ENCODE data around the gene ABI2.

ABI2 gene

DNA sequence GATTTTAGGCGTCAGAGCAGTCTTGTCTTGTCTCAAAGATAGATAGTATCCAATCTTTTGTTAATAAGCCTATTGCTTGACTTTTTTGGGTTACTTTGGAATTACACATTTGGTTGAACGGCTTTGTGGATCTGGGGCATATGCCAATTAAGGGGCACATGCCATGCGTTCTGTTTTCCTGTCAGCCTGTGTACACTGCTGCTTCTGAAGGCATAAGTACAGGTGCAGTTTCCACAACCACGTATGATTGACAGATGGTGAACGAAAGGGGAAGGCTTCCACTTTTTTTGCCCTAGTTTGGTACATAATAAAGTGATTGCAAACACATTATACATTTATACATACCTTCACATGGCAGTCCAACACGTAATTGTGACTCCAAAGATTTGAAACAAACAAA is 104.6 kb downstream of the ABI2 start:
- DNase-seq, result no peak

DNA sequence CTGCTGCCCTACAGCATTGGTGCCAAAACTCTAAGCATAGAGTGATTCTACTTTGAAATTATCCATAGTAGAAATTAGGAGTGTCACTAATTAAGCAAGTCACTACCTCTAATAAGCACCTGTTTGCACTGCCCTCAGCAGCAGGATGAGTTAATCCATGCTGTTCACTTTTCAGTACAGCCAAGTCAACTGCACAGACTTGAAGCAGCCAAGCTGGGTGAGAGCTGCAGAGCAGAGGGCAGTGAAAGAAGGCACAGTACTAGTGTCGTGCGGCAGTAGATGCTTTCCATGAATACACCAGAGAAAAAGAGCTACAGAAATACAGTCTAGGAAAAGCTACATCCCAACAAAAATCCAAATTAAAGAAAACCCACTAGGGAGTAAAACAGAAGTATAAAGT is 108.3 kb downstream of the ABI2 start:
- DNase-seq, result no peak

DNA sequence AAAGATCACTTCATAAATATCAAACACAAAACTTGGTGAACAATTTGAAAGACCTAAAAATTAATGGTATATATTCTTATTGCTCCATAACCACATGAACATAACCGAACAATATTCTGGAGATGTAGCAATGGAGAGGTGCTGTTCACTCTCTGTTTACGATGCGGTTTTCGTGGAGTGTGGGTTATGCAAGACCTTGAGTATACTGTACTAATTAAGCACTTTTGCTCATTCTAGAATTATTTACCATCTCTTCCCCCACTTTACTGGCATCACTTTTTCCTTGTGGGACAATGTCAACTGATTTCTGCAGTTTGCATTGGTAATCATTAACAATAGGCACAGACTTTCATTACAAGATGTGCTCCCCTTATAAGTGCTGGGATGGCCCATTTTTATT is 109.3 kb downstream of the ABI2 start:
- DNase-seq, result no peak

DNA sequence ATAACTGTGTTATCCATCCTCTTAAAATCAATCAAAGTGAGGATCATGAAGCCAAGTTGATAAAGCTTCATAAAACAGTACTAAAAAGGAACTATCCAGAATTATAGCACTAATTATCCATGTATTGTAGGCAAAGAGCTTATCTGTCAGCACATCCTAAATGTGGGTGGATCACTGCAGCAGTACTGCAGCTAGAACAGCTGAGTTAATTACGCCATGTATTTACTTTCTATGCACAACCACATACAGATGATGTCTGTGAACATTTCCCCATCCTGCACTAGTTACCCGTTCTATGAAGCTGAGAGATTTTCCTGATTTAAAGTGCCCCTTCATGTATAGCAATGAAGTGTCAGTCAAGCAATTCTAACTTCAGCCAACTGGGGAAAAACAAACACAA is 110.3 kb downstream of the ABI2 start:
- DNase-seq, result no peak

DNA sequence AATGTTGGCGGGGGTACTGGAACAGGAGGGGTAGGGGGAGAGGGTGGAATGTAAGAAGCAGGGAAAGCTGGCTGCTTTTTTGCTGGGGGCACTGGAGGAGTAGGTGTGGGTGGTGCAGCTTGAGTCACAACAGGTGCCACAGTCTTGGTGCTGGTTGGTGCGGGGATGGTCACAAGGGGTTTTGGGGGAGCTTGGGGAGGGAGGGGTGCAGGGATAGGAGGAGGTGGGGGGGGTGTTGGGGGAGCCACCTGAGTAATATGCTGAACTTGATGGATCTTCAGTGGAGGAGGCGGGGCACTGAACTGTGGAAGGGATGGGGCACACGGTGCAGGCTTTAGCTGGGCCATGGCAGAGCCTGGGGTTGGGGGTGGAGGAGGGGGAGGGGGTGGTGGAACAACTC is 112.5 kb downstream of the ABI2 start:
- DNase-seq, result no peak

DNA sequence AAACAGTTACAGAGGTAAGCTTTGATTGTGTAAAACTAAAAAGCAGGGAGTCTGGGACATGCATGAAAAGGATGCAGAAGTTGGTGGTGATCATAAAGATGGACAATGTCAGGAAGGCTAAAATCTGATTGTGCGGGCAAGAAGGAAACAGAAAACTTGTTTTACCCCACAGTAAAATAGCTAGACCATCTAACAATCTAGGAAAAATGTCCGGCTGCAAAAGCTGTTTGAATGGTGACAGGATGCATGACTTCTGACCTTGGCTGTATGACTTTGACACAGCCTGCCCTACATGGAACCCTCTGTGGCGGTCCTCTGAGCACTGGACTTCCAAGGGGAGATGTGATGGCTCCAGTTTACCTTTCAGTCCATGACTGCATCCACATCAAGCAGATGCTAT is 113.3 kb downstream of the ABI2 start:
- no peak for DNase-seq

DNA sequence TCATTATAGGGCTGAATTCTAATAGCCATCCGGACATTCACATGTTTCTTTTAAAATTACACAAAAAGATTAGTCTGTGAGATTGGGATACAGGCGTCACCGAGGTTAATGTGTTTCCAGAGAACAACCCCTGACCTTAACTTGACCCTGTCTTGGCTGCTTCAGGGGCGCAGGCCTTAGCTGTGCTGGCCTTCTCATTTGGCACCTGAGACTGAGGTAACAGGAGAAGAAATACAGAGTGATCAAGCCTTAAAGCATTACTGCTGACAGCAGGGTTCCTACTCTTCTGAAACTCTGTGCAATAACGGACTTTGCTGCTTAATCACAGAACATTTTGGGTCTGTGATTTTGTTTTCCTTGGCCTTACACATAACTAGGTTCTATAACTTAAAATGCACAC is 114.3 kb downstream of the ABI2 start:
- no peak for DNase-seq

DNA sequence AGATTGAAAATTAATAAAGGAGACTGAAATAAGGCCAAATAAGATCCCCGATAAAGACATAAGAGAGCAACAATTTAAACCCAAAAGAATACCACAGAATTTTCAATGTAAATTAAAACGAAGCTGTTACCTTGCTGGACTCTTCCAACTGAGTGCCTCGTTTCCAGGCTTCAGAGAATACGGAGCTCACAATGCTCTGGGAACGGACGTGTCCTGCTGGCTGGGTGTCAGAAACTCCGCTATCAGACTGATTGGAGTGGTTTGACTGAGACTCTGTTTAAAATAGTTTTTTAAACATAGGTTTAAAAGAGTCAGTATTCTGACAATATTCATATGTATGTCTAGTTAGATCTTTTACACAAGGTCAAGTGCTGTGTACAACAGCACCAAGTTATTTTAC is 116.5 kb downstream of the ABI2 start:
- no peak for DNase-seq

DNA sequence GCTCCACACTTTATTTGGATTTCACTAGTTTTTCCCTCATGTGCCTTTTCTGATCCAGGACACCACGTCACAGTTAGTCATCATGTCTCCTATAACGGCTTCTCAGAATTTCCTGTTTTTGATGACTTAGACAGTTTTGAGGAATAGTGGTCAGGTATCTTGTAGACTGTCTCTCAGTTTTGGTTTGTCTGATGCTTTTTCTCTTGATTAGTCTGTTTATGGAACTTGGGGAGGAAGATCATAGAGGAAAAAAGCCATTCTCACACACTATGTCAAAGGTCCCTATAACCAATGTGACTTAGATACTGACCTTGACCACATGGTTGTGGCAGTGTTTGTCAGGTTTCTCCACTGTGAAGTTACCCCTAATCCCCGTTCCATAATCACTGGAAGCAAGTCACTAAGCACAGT is 117.9 kb downstream of the ABI2 start:
- DNase-seq, result no peak

DNA sequence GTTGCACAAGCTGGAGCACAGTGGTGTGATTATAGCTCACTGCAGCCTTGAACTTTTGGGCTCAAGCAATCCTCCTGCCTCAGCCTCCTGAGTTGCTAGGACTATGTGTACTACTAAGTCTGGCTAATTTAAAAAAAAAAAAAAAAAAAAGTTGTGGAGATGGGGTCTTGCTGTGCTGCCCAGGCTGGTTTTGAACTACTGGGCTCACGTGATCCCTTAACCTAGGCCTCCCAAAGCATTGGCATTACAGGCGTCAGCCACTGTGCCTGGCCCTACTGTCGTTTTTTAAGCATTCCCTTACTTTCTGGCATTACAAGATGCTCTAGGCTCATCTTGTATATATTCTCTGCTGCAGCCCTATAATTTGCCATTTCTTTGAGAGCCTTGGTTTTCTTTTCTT is 118.6 kb downstream of the ABI2 start:
- no peak for DNase-seq

DNA sequence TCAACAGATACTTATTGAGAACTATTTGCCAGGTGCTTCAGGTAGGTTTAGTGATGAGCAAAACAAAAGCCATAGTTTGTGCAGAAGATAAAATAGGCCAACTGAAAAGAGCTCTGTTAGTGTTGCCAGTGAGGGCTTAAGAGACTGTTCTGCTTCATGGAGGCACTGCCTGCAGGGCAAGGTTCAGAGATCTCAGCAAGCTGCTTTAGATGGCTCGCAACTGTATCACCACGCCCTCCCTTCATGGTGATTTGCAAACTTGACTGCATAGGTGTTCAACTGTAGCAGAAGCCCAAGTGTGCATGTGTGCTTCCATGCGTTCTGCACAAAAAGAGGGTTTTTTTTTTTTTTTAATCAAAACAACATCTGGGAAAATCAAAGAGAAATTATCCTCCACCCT is 122.4 kb downstream of the ABI2 start:
- no peak for DNase-seq

DNA sequence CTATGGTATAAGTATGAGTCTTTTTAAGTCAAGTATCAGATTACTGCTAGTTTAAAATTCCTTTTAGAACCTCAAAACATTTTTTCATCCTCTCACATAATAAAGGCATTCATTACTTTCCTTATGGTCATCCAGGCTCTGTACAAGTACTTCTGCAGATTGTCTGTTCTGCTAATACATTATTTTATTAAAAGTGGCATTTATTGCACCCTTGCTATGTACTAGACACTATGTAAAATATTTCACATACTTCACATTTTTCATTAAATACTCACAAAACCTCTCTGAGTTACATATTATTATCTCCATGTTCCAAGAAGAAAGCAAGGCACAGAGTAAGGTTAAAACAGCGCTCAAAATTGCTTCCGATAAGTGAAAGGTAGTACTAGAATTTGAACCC is 122.8 kb downstream of the ABI2 start:
- no peak for DNase-seq

DNA sequence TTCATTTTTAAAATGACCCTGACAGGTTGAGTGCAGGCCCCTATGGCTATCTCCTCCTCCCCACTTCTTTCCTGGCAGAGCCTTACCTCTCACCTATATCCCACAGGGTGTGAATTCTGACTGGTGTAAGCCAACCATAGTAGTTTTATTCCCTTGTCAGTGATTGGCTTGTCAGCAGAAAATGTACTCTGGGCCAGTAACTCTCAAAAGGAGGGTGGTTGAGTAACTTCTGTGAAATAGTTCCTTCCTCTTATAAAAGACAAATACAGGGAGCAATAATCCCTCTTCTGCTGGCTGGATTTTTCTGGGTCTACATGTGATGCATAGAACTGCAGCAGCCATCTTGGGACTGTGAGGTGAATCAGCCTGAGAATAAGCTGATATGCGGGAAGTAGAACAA is 123.5 kb downstream of the ABI2 start:
- DNase-seq, result peak; percentile 24 to 35

DNA sequence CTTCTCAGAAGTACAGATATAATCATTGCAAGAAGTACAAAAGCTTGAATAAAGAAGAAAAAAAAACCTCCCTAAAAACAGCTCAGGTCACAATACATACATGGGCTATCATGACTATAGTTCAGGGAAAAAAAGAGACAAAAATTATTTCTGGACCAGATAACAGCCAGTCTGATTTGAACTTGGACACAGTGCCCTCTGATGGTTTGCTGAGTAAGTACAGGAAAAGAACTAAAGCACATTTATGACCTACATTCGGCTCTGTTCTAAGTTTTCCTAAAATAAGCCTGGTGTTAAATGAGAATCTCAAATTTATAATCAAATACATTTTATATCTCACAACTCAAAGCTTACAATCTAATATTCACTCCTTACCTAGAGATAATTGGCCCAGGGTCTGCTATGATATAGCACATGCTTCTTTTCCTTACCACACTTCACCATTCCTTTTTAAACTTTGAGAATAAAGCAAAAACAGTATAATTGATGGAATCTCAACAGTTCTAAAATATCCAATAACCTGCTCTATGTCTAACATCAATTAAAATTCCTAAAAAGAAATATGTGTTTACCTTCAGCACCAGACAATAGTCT is 125.8 kb downstream of the ABI2 start:
- DNase-seq, result peak; percentile 68 to 69

DNA sequence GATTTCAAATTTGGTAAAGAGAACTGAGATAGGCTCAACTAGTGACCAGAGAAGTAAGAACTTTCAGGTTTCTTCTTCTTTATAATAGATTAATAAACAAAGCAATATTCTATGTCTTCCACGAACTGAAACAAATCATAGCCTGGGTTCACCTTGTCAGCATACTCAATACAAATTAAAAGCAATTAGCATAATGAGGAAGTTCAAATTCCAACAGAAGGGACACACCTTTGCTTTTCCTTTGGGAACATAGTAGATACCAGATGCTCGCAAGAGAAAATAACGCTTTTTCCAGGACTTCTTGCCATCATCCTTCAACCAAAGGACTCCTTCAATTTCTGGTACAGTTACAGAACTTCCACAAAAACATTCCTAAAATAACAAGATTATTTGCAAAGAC is 127.0 kb downstream of the ABI2 start:
- DNase-seq, result no peak

DNA sequence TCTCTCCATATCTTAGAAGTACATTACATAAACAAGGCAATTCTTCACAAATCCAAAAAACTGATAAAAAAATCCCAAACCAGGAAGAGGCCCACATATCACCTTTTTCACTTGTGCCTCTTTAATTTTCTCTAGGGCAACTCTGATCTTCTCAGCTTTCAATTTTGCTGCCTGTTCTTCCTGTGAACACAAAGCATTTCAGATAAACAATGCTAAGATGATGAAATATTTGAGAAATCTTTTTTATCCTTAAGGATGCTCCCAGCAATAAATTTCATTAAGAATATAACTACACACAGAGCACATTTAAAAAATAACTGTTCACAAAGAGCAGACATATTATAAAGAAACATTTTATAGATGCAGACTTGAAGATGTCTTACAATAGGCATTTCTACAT is 133.6 kb downstream of the ABI2 start:
- DNase-seq, result no peak

DNA sequence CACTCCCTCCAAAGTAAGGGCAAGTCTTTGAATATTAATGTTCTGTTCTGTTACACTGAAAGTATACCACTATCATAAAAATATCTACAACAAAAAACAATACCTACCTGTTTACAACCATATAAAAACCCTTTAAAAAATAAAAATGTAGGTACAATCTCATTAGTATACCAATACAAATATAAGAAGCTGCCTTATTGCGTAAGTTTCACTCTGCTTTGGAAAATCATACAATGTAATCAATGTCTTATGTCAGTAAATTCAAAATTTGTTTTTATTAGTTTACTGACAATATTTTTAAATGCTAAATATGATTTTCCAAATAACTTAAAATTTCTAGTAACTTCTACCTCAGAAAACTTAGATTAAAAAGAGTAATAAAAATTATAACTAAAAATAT is 134.1 kb downstream of the ABI2 start:
- no peak for DNase-seq

DNA sequence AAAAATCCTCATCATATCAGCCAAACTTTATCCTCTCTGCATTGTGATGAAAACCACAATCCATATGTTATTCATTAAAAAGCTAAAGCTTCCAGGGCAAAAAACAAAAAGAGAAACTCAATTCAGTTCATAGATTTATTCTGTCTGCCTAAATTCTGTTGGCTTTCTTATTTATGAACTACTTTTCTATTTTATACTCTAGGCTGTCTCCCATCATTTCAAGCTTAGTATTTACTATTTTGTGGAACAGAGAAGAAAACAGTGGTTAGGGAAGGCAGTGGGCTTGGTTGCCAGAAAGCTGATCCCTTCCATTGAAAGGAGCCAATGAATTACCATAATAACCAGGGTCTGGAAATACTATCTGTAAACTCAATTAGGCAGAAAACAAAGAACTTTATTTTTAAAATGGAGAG is 135.1 kb downstream of the ABI2 start:
- no peak for DNase-seq

DNA sequence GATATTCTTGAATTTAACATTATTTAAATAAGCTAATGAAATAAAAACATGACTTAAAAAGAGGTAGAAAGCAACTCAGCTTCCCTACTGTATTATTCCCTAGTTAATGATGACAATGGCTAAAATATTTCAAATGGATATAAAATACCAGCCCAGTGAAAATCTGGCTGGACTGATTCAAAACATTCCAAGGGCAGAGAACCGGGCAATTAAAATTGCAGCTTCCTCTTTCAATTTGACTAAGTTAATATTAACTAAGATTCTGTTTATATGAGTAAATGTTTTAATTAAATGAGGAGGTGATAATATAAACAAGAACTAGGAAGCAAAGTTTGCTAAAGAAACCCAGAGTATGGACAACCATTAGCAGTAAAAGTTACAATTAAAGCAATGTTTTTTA is 141.4 kb downstream of the ABI2 start:
- DNase-seq, result no peak

DNA sequence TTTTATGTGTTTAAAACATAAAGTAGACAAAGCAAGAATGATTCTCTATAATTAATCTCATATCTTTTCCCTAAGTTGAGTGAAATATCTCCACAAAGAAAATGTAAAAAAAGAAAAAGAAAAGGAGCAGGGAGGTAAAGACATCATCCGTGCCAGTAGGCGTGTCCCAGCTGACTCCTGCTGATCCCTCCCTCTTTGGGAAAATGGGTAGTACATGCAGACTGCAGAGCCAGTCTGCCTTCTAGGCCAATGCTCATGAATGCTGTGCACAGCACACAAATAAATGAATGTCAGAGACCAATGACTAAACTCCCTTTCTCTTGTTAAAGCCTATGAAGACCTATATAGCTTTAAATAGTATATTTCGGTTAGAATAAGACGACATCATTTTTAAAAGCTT is 142.2 kb downstream of the ABI2 start:
- no peak for DNase-seq

DNA sequence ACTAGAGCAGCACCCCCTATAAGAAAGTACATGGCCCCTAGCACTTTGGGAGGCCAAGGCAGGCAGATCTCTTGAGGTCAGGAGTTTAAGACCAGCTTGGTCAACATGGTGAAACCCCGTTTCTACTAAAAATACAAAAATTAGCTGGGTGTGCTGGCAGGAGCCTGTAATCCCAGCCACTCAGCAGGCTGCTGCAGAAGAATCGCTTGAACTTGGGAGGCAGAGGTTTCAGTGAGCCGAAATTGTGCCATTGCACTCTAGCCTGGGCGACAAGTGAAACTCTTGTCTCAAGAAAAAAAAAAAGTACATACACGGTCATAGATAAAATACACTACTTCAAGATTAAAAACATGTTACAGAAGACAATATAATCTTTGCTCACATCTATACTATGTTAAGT is 143.1 kb downstream of the ABI2 start:
- no peak for DNase-seq

DNA sequence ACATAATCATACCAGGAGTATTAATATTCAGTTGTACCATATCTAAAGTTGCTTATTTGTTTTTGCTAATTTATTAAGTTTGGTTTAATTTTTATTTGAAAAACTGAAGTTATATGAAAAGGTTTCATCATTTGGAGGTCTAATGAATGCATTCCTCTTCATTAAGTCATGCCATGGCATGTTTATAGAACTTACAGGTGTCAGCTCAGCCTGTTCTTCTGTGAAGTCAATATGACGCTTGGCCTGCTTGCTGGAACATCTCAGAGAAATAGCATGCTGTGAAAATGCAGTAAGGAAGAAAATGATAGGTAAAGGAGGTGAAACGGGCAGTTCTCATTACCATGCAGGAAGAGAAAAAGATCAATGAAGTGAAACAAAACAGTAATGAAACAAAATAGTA is 148.7 kb downstream of the ABI2 start:
- DNase-seq, result no peak

DNA sequence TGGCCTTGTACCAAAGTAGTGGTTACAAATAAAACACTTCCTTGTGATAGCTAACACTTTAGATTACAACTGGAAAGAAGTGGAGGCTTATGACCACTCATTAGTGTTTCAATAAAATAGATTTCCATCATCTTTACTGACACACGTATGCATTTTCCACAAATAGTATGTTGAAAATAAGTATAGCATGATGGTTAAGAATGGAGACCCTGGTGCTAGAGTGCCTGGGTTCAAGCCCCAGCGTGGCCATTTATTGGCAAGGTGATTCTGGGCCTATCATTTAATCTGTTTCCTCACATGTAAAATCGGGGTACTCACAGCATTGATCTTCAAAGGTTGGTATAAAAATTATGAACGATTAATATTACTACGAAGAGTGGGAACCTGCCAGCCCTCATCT is 152.4 kb downstream of the ABI2 start:
- no peak for DNase-seq

DNA sequence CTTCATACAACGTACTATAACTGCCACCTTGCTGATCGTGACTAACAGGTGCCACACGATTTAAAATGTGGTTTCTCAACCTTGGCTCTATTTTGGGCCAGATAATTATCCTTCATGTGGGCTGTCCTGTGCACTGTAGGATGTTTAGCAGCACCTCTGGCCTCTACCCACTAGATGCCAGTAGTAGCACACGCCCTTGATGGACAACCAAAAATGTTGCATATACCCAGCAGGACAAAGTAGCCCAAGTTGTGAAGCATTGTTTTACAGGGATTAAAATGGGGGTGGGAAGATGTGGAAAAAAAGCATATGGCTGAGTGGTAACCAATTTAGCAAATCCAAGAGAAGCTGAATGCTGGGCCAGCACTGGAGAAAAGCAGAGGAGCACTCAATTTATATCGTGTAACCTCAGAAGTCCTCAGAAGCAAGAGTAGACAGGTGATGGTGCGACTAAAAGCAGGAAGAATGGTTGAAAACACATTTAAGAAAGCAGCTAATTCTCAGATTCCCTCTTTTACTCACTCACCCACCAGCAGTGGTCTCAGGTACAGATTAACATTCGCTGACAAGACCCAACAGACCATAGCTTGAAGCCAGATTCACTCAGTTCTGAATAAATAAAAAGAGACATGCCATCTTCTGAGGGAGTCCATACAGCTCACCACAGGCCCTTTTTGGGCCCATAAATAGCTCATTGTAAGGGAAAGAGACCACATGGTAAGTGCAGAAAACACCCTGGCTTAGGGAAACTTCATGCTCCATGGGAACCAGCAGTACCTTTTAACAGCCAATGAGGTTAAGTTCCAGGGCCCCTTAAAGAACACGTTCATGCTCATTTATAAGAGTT is 156.3 kb downstream of the ABI2 start:
- peak; percentile 21 to 22 for DNase-seq

DNA sequence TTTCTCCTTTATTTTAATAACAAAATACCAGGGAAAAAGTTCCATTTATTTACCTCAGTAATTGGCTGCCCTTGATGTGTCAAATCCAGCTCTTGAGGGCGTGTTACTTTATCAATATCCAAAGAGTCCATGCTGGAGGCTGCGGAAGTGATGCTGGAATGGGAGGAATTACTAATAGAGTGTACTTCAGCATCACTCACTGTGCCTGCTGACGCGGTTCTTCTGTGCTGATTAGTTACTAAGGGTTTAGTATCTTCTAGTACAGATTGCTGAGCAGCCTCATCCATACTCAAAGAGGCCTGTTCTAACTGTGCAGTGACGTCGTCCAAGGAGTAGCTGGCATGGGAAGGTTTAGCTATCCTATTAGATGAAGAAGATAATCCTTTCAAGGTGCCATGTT is 161.3 kb downstream of the ABI2 start:
- DNase-seq, result no peak

All from AML-193 (cell line).